ENCODE results near the gene SH3RF3.

- TF ChIP-seq CTCF (IDR thresholded peaks at IDR 0.05; ENCODE audit: insufficient read depth, low read depth, low read length) (no peak), EZH2 (IDR thresholded peaks at IDR 0.05; ENCODE audit: insufficient read depth, low read length) (no peak)
These were observed 136.9 kb downstream of the SH3RF3 start for GRCh38 chr2:109265953-109266352.
